Fibroblast of peridontal ligament (primary cell): ENCODE data around the gene B9D1.

Experiments
- DNase-seq: peaks from one replicate; pipeline ENCODE4 v3.0.0-alpha.2; 2010; ENCODE audit errors: extremely low read depth

B9D1 gene

DNA sequence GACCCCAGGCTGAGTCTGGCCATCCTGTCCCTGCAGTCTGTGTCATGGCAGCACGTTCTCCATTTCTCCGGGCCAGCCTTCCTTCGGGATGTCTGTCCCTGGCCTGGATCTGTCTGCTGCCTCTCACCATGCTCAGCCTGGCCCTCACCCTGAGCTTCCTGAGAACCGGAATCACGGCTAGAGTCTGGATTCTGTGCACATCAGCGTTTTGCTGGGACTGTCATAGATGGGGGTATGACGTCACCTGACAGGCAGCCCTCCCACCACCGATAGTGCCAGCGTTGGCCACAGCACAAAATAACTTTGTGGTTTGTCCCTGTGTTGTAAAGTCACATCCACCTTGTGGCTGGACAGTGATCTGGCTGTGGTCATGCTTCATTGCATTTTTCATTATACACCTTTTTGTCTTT is 59.2 kb downstream of the B9D1 start:
- no peak for DNase-seq

DNA sequence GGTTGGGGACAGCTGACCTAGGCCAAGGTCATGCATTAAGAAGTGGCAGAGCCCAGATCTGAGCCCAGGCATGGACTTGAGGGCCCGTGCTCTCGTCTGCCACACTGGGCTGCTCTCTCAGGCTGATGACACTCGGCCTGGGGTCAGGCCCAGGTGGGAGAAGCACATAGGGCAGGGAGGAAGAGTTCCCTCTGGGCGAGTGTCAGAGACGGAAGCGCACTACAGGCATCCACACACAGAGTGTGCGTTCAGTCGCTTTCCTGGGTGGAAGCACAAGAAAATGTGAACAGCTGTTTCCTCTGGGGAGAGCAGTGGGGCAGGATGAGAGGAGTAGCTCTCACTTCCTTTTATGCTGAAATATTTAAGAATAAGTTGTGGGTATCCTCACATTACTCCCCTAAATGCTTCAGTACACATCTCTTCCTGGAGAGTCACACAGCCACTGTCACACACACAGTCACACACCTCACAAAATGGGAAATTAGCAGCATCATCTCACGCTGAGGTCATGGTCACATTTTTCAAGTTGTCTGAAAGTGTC is 59.7 kb downstream of the B9D1 start:
- DNase-seq, result no peak

DNA sequence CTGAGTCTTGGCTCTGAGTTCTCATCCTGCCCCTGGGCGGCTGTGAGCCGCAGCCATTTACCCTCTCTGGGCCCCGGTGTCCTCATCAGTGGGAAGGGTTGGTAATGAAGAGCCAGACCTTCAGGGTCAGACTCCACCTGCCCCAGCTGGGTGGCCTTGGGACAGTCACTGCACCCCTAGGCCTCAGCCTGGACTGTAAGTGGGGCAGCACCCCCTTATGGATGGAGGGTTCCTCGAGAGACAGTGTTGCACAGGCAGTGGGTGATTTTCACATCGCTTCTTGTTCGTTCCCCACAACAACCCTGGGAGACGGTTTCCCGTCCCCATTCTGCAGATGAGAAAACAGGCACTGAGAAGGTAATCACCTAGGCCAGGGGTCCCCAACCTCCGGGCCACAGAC is 60.5 kb downstream of the B9D1 start:
- no peak for DNase-seq

DNA sequence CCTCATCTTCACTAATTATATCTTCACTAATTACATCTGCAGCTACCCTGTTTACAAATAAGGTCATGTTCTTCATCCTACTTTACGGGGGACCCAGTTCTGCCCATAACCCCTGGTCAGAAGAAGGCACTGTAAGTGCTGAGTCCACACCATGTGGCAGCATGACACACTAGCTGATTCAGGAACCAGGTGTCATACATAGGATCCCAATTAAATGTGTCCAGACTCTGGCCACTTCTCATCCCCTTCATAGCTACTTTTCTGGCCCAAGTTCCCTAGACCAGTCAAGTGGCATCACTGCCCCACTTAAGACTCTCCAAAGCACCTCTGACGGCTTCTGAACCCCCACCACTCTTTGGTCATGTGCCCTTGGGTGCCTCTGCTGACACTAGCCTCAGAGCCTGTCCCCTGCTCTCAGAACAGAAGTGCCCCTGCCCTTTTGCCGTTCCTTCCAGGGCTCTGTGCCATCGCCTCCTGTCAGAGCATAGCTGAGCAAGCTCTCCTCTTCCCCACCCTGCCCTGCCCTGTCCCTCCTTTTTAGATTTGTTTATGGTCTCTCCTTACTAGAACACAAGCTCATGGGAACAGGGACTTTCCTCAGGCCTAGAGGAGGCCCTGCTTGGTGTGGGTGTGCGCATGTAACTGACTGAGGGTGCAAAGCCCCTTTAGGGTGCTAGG is 61.1 kb downstream of the B9D1 start:
- DNase-seq, result no peak

DNA sequence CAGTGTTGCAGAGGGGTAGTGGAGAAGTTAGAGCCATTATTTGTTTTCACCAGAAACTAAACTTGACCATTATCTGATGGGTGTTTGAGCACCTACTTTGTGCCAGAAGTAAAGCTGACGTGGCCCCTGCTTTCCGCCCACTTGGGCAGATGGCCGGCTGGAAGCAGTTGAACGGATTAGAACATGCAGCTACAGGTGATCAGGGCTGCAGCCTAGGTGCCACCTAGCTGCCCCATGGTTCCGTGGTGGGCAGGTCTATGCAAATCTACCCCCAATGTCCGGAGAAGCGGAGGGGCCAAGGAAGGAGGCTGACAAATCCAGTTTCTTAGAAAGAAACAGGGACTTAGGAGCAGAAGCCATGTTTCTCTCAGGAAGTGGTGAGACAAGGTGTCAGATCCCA is 62.7 kb downstream of the B9D1 start:
- no peak for DNase-seq

DNA sequence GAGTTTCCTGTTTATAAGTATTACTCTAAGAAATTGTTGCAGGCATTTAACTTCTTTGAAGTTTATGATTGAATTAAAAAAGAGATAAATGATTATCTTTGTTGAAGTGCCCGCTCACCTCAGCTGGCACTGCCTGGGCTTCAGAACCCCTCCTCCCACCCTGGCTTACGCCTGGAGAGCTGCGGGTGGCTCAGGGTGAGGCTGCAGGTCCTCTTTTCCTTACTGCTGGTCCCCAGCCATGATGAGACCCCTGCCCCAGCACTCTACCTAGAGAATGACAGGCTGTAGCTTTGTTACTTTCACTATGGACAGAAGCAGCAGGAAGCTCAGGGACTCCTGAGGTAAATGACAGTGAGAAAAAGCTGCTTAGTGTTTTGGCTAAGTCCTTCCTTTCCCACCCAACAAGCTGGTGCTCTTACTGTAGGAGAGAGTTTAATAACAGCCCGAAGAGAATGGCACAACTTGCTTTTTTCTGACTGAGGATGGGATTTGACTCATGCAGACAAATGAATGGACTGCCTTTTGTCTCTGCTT is 63.2 kb downstream of the B9D1 start:
- DNase-seq, result no peak

DNA sequence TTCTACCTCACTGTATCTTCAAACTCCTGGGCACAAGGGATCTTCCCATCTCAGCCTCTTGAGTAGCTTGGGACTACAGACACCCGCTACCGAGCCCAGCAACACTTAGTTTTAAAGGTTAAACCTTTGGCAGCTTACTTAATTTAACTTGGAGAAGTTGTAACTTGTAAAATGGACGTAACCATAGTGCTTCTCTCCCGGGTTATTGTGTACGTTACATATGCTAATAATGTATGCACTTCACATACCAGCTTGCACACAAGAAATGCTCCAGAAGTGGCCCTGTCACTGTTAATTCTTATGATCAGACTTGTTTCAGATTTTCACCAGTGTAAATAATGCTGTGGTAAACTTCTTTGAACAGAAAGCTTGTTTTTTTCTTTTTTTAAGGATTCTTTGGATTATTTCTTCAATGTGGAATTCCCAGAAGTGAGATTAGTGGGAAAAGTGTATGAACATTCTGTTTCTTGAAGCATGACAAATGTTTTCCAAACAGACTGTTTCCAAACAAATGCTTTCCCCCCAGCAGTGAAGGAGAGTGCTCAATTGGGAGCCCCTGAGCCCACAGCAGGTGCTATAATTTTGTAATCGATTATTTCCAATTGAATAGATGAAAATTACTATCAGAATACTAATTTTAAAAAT is 63.8 kb downstream of the B9D1 start:
- no peak for DNase-seq

DNA sequence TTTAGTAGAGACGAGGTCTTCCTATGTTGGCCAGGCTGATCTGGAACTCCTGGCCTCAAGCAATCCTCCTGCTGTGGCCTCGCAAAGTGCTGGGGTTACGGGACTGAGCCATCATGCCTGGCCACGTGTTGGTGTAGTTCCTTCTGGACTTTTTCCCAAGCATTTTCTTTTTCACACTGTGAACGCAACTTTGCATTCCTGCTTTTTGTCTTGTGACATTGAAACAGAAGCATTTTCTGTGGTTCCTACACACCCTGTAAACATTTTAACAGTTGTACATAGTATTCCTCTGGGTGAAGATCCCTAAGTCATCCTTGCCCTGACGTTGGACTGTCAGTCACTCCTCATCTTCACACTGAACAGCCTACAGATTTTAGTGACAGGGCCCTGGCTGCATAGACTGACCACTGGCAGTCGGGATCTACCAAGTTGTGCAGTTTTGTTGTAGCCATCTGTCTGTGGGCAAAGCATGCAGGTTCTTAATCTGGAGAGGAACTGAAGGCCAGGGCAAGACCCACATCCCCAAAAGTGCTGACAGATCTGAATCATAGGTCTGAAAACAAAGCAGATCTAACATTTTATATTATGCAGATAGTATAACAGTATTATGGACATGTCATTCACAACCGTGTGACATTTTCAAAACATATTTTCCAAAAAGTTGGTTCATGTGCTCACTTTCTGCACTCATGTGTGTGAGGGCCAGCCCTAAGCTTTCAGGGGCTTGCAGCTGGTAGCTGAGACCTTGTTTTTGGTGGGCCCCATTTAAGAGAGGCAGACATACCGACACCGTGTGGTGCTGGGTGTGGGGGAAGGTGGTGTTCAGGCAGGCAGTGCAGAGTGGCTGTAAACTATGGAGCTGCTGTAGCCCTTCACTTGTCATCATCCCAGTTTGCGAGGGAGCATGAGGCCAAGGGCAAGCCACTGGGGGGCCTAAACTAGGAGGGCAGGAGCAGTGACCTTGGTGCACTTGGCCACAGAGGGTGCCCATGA is 65.4 kb downstream of the B9D1 start:
- DNase-seq, result no peak

DNA sequence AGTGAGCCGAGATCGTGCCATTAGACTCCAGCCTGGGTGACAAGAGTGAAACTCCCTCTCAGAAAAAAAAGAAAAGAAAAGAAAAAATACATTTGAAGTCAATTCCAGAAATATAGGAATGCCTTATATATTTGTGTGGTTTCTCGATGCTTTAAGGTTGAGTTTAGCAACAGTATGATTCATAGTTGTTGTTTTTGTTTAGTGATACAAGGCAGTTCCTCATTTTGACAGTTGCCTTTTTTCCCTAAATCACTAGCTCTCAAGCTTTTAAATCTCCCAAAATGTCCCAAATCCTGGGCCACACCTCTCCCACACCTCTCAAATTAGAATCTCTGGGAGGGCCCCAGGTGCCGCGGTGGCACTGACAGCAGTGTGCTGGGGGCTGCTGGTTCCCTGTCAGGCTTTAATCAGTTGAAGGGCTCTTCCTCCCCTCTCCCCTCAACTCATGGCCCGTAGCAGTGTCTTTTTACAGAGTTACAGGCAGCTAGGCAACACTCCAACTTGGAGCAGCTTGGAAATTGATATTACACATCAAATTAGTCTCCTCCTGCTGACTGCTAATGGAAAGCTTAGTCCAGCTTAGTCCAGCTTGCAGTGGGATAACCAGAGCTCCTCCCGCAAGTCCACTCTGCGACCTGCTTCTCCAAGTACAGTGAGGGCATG is 66.9 kb downstream of the B9D1 start:
- DNase-seq, result no peak

DNA sequence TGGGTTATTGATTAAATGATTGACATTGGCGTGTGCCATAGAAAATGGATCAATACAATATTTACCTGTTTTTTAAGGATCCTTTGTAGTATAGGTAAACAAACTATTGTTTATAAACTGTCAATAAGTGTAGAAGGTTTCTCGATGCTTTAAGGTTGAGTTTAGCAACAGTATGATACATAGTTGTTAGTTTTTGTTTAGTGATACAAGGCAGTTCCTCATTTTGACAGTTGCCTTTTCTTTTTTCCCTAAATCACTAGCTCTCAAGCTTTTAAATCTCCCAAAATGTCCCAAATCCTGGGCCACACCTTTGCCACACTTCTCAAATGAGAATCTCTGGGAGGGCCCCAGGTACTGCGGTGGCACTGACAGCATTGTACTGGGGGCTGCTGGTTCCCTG is 68.1 kb downstream of the B9D1 start:
- DNase-seq, result no peak
